GM12878 (cell line): ENCODE data around the gene REEP6. TPM values are rescaled to one million over a fixed set of nuclear protein-coding genes. Genes with fewer than 3 reads are reported as not detected.

ENCODE experiments used
- CHD2 ChIP-seq: IDR thresholded peaks from 2 replicates; pipeline ENCODE4 v1.6.1; 2011; ENCODE audit warnings: low read depth, low read length, improper control_type of control experiment, borderline replicate concordance
- CREM ChIP-seq: IDR thresholded peaks from 2 replicates; pipeline ENCODE4 v1.6.1; 2014; ENCODE audit warnings: antibody characterized with exemption, low read depth
- E4F1 ChIP-seq: fragments of 450-650 bp; IDR thresholded peaks from 2 replicates; pipeline ENCODE4 v1.6.1; 2018; ENCODE audit warnings: borderline replicate concordance, mild to moderate bottlenecking; ENCODE audit not compliant: partially characterized antibody
- ETV6 ChIP-seq, 2 experiments: fragments of 450-650 bp in 1 of 2; IDR thresholded peaks in 1 of 2; conservative IDR thresholded peaks in 1 of 2; 2 replicates each; pipeline ENCODE4 v1.6.1; 2014; ENCODE audit warnings: antibody characterized with exemption in 1 of 2, borderline replicate concordance in 1 of 2, low read depth in 1 of 2, mild to moderate bottlenecking in 1 of 2, moderate library complexity in 1 of 2
- KAT2A ChIP-seq: conservative IDR thresholded peaks from 2 replicates; pipeline ENCODE4 v1.6.1; 2011; ENCODE audit warnings: low read depth, low read length; ENCODE audit not compliant: control insufficient read depth
- MEF2B ChIP-seq: fragments of 450-650 bp; IDR thresholded peaks from 2 replicates; pipeline ENCODE4 v1.6.1; 2018; ENCODE audit warnings: mild to moderate bottlenecking, moderate library complexity; ENCODE audit not compliant: partially characterized antibody, poor library complexity, severe bottlenecking
- MXI1 ChIP-seq: fragments of 150-350 bp; IDR thresholded peaks from 2 replicates; pipeline ENCODE4 v1.6.1; 2011; ENCODE audit warnings: low read depth, mild to moderate bottlenecking, inconsistent platforms, low read length, improper control_type of control experiment
- MYC ChIP-seq: IDR thresholded peaks from 2 replicates; pipeline ENCODE4 v1.6.1; 2011; ENCODE audit warnings: mild to moderate bottlenecking, low read length, moderate library complexity, inconsistent platforms; ENCODE audit not compliant: insufficient read depth, insufficient replicate concordance, insufficient read length, severe bottlenecking
- NR2F1 ChIP-seq: fragments of 450-650 bp; conservative IDR thresholded peaks from 2 replicates; pipeline ENCODE4 v1.6.1; 2017; ENCODE audit warnings: mild to moderate bottlenecking
- PBX3 ChIP-seq: IDR thresholded peaks from 2 replicates; pipeline ENCODE4 v1.6.1; 2011; ENCODE audit warnings: mild to moderate bottlenecking, low read depth, low read length, moderate library complexity; ENCODE audit not compliant: insufficient replicate concordance
- RELA ChIP-seq: fragments of 450-650 bp; IDR thresholded peaks from 2 replicates; pipeline ENCODE4 v1.8.0; 2014; ENCODE audit warnings: borderline replicate concordance; ENCODE audit not compliant: partially characterized antibody
- RUNX3 ChIP-seq: IDR thresholded peaks from 2 replicates; pipeline ENCODE4 v1.6.1; 2012; ENCODE audit warnings: low read length, inconsistent platforms
- SMAD5 ChIP-seq: IDR thresholded peaks from 2 replicates; pipeline ENCODE4 v1.6.1; 2016; ENCODE audit warnings: antibody characterized with exemption, low read depth
- SMARCA5 ChIP-seq: fragments of 450-650 bp; IDR thresholded peaks from 2 replicates; pipeline ENCODE4 v1.6.1; 2017; ENCODE audit warnings: mild to moderate bottlenecking
- SREBF1 ChIP-seq: IDR thresholded peaks from 2 replicates; pipeline ENCODE4 v1.6.1; 2012; ENCODE audit warnings: mild to moderate bottlenecking, low read length
- SRF ChIP-seq, 2 experiments: IDR thresholded peaks; 2 replicates each; pipeline ENCODE4 v1.6.1; 2011; ENCODE audit warnings: low read depth in 2 of 2, low read length in 2 of 2, mild to moderate bottlenecking in 1 of 2, moderate library complexity in 1 of 2
- TCF12 ChIP-seq: IDR thresholded peaks from 2 replicates; pipeline ENCODE4 v1.6.1; 2011; ENCODE audit warnings: low read depth, mild to moderate bottlenecking, low read length
- YY1 ChIP-seq: IDR thresholded peaks from 2 replicates; pipeline ENCODE4 v1.6.1; 2011; ENCODE audit warnings: low read depth, mild to moderate bottlenecking, low read length
- ZNF217 ChIP-seq: fragments of 450-650 bp; IDR thresholded peaks from 2 replicates; pipeline ENCODE4 v1.6.1; 2017; ENCODE audit warnings: antibody characterized with exemption, mild to moderate bottlenecking
- polyA plus RNA-seq, 11 experiments: library from polyadenylated mRNA; depleted of rRNA in 4 of 11; unstranded in 6 of 11; stranded (reverse) in 5 of 11; fragments of >200 nt; fragmentation: Nextera tagmentation in 4 of 11; fragmentation: Illumina TruSeq in 1 of 11; extraction: Ambion mirVana in 4 of 11; extraction: Trizol in 1 of 11; gene quantifications; 1 replicate in 1 of 11; 2 replicates in 10 of 11; pipeline versions ENCODE4 v1.2.1 to v1.2.3, GENCODE V29; 2011 to 2016; ENCODE audit warnings: inconsistent platforms in 2 of 11, missing spikeins in 2 of 11, low read depth in 1 of 11
- total RNA-seq, 4 experiments: library from RNA; depleted of rRNA in 3 of 4; stranded (reverse); fragments of >200 nt in 3 of 4; fragmentation: Illumina TruSeq in 1 of 4; extraction: Trizol in 1 of 4; gene quantifications; 2 replicates each; pipeline versions ENCODE4 v1.2.1 to v1.2.3, GENCODE V29; 2013 to 2021
- TF ChIP-seq, protein P1 (sequence below): fragments of 450-650 bp; IDR thresholded peaks from 2 replicates; pipeline ENCODE4 v1.6.1; 2018; ENCODE audit warnings: mild to moderate bottlenecking, low read depth, moderate library complexity; ENCODE audit not compliant: partially characterized antibody

REEP6 gene
- total and polyA plus RNA-seq, 10 of the 15 experiments (the other 5 are each of a cell fraction or from before 2014, with no cell fraction given) = 0.06 to 1.1 (median 0.39) TPM; not detected in 2

GRCh38 chr19:1478934-1479707 is 11.9 kb upstream of the REEP6 start, which contains the start of gene C19orf25 (continued):
- no peak for TF ChIP-seq SMAD5
- peak; percentile 74 for TF ChIP-seq SMARCA5
- TF ChIP-seq MEF2B = peak; percentile 35
- peak; percentile 99 for TF ChIP-seq ZNF217
- peak; percentile 32; the same call in 1 of the 2 replicates for TF ChIP-seq NR2F1
- no peak for TF ChIP-seq SRF (IDR thresholded peaks at IDR 0.05; ENCODE audit: low read depth in 2 of 2, low read length in 2 of 2)
- TF ChIP-seq TCF12 = peak; percentile 54; the same call in 1 of the 2 replicates
- no peak for TF ChIP-seq KAT2A
- TF ChIP-seq RUNX3 = peak; percentile 37
- TF ChIP-seq MXI1 = peak; percentile 57; the same call in 1 of the 2 replicates
- TF ChIP-seq CREM = peak; percentile 70; the same call in 1 of the 2 replicates
- TF ChIP-seq CHD2 = peak; percentile 63; the same call in 1 of the 2 replicates
- TF ChIP-seq SREBF1 = no peak
- peak; percentile 81 for TF ChIP-seq RELA
- no peak for TF ChIP-seq MYC
- peak; percentile 40; the same call in 1 of the 2 replicates for TF ChIP-seq YY1
- peak; percentile 79 for TF ChIP-seq E4F1
- peak in 1 of 2 experiments; percentile 56; a peak in 1 of 4 replicates for TF ChIP-seq ETV6 (conservative IDR thresholded peaks at IDR 0.05 in 1 of 2, IDR thresholded peaks at IDR 0.05 in 1 of 2; ENCODE audit: borderline replicate concordance in 1 of 2, low read depth in 1 of 2)
- TF ChIP-seq, protein P1, sequence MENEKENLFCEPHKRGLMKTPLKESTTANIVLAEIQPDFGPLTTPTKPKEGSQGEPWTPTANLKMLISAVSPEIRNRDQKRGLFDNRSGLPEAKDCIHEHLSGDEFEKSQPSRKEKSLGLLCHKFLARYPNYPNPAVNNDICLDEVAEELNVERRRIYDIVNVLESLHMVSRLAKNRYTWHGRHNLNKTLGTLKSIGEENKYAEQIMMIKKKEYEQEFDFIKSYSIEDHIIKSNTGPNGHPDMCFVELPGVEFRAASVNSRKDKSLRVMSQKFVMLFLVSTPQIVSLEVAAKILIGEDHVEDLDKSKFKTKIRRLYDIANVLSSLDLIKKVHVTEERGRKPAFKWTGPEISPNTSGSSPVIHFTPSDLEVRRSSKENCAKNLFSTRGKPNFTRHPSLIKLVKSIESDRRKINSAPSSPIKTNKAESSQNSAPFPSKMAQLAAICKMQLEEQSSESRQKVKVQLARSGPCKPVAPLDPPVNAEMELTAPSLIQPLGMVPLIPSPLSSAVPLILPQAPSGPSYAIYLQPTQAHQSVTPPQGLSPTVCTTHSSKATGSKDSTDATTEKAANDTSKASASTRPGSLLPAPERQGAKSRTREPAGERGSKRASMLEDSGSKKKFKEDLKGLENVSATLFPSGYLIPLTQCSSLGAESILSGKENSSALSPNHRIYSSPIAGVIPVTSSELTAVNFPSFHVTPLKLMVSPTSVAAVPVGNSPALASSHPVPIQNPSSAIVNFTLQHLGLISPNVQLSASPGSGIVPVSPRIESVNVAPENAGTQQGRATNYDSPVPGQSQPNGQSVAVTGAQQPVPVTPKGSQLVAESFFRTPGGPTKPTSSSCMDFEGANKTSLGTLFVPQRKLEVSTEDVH = peak; percentile 80
- TF ChIP-seq PBX3 = peak; percentile 92
